HCT116 (cell line): Measurements from ENCODE around the gene SF3A2. TPM values are rescaled to one million over a fixed set of nuclear protein-coding genes. Genes with fewer than 3 reads are reported as not detected.

ENCODE experiments used
- ATAC-seq: fragments of 200-7000 bp; cut with Tn5 transposase; 2 replicates; pipeline ENCODE4 v1.9.1; 2020; ENCODE audit warnings: mild to moderate bottlenecking, moderate library complexity
- BruUV-seq: library from RNA; stranded (reverse); fragments of 400-500 nt; replicated peaks from 2 replicates; lab custom pipeline; 2021; lab: Mats Ljungman, UMichigan
- CTCF ChIA-PET: fragments of 300-600 bp; sonication (Branson Sonifier 250); formaldehyde crosslinking; loops from one replicate; lab custom pipeline; 2021; ENCODE audit warnings: antibody characterized with exemption; lab: Charles Lee
- POLR2A ChIA-PET: fragments of 300-600, 350-600 bp; sonication (Branson Sonifier 250); formaldehyde crosslinking; loops from one replicate; lab custom pipeline; 2021; ENCODE audit warnings: antibody characterized with exemption; lab: Charles Lee
- RAD21 ChIA-PET, 2 experiments: fragments of 300-600 bp; sonication (Branson Sonifier 250); formaldehyde crosslinking; loops; one replicate each; lab custom pipeline; 2023; ENCODE audit warnings: low total read pairs in 2 of 2; ENCODE audit not compliant: uncharacterized antibody in 2 of 2, unreplicated experiment in 2 of 2, low non-redundant PET in 1 of 2; lab: Charles Lee
- DNase-seq: peaks from one replicate; pipeline ENCODE4 v3.0.0-alpha.2; 2010; ENCODE audit warnings: low read depth, low spot score
- H2AFZ ChIP-seq: fragments of 200-600 bp; shearing (Covaris generic), sonication (generic); 2 replicates; pipeline ENCODE4 v1.6.1; 2017; ENCODE audit warnings: low read depth, mixed run types, mixed read lengths, antibody characterized with exemption, low read length; ENCODE audit not compliant: poor library complexity, severe bottlenecking
- H3K27ac ChIP-seq: 2 replicates; pipeline ENCODE4 v1.5.1; 2012; ENCODE audit warnings: low read depth, low read length
- H3K27me3 ChIP-seq: fragments of 200-600 bp; sonication (generic); 2 replicates; pipeline ENCODE4 v1.6.1; 2016; ENCODE audit warnings: mixed run types, low read length, mixed read lengths; ENCODE audit not compliant: insufficient read depth
- H3K36me3 ChIP-seq, 2 experiments: fragments of 200-500 bp in 1 of 2; fragments of 200-600 bp in 1 of 2; sonication (Bioruptor generic) in 1 of 2; sonication (generic) in 1 of 2; 2 replicates each; pipeline versions ENCODE4 v1.5.1 to v1.6.1; 2014 to 2016; ENCODE audit warnings: low read length in 2 of 2, inconsistent platforms in 1 of 2, mixed read lengths in 1 of 2, mixed run types in 1 of 2; ENCODE audit not compliant: insufficient read depth in 2 of 2, control insufficient read depth in 1 of 2
- H3K4me1 ChIP-seq, 2 experiments: fragments of 200-600 bp in 1 of 2; sonication (generic) in 1 of 2; 2 replicates each; pipeline versions ENCODE4 v1.5.1 to v1.6.1; 2012 to 2017; ENCODE audit warnings: low read length in 2 of 2, inconsistent platforms in 1 of 2, mild to moderate bottlenecking in 1 of 2, mixed read lengths in 1 of 2, mixed run types in 1 of 2, moderate library complexity in 1 of 2; ENCODE audit not compliant: insufficient read depth in 2 of 2, control insufficient read depth in 1 of 2
- H3K4me2 ChIP-seq: fragments of 200-600 bp; sonication (generic); 2 replicates; pipeline ENCODE4 v1.6.1; 2017; ENCODE audit warnings: mixed run types, low read length, mixed read lengths
- H3K4me3 ChIP-seq, 2 experiments: fragments of 200-600 bp in 1 of 2; sonication (generic) in 1 of 2; replicated peaks in 1 of 2; 2 replicates each; pipeline ENCODE4 v1.5.1; 2011 to 2016; ENCODE audit warnings: low read length in 2 of 2, control low read depth in 1 of 2, low read depth in 1 of 2, mild to moderate bottlenecking in 1 of 2, mixed read lengths in 1 of 2, mixed run types in 1 of 2
- H3K79me2 ChIP-seq: fragments of 200-600 bp; sonication (generic); 2 replicates; pipeline ENCODE4 v1.6.1; 2017; ENCODE audit warnings: mild to moderate bottlenecking, mixed run types, low read length, moderate library complexity, mixed read lengths; ENCODE audit not compliant: insufficient read depth
- H3K9ac ChIP-seq: fragments of 200-600 bp; sonication (generic); 2 replicates; pipeline ENCODE4 v1.6.1; 2016; ENCODE audit warnings: low read length, mixed read lengths
- H3K9me2 ChIP-seq: fragments of 200-600 bp; sonication (generic), shearing (Covaris generic); 2 replicates; pipeline ENCODE4 v1.6.1; 2017; ENCODE audit warnings: mixed run types, mild to moderate bottlenecking, moderate library complexity; ENCODE audit not compliant: insufficient read depth
- H3K9me3 ChIP-seq, 2 experiments: fragments of 200-500 bp in 1 of 2; fragments of 200-600 bp in 1 of 2; sonication (Bioruptor generic) in 1 of 2; sonication (generic) in 1 of 2; 2 replicates each; pipeline ENCODE4 v1.6.1; 2014 to 2017; ENCODE audit warnings: low read length in 2 of 2, mixed read lengths in 2 of 2, inconsistent platforms in 1 of 2, low read depth in 1 of 2, mild to moderate bottlenecking in 1 of 2, mixed run types in 1 of 2, moderate library complexity in 1 of 2; ENCODE audit not compliant: control insufficient read depth in 1 of 2, insufficient read depth in 1 of 2
- H4K20me1 ChIP-seq: fragments of 200-600 bp; sonication (generic), shearing (Covaris generic); 2 replicates; pipeline ENCODE4 v1.6.1; 2017; ENCODE audit warnings: mixed run types, mild to moderate bottlenecking, moderate library complexity; ENCODE audit not compliant: insufficient read depth
- CEBPB ChIP-seq: IDR thresholded peaks from 2 replicates; pipeline ENCODE4 v1.6.1; 2012; ENCODE audit warnings: low read depth
- EGR1 ChIP-seq: IDR thresholded peaks from 2 replicates; pipeline ENCODE4 v1.6.1; 2012; ENCODE audit warnings: low read depth
- EZH2phosphoT487 ChIP-seq: fragments of 200-600 bp; IDR thresholded peaks from 2 replicates; pipeline ENCODE4 v1.6.1; 2018; ENCODE audit warnings: antibody characterized with exemption, borderline replicate concordance
- FOSL1 ChIP-seq: IDR thresholded peaks from 2 replicates; pipeline ENCODE4 v1.6.1; 2012; ENCODE audit warnings: low read depth
- JUND ChIP-seq: IDR thresholded peaks from 2 replicates; pipeline ENCODE4 v1.6.1; 2012
- MAX ChIP-seq: IDR thresholded peaks from 2 replicates; pipeline ENCODE4 v1.6.1; 2012
- POLR2A ChIP-seq: IDR thresholded peaks from 2 replicates; pipeline ENCODE4 v1.7.0; 2011; ENCODE audit warnings: borderline replicate concordance; ENCODE audit not compliant: insufficient read depth, insufficient read length; ENCODE audit errors: extremely low read depth
- POLR2AphosphoS5 ChIP-seq: IDR thresholded peaks from 2 replicates; pipeline ENCODE4 v1.6.1; 2011; ENCODE audit warnings: mild to moderate bottlenecking, low read depth, low read length, moderate library complexity
- RAD21 ChIP-seq: IDR thresholded peaks from 2 replicates; pipeline ENCODE4 v1.6.1; 2012; ENCODE audit warnings: low read depth, mild to moderate bottlenecking
- SRF ChIP-seq: IDR thresholded peaks from 2 replicates; pipeline ENCODE4 v1.6.1; 2012; ENCODE audit warnings: low read depth
- YY1 ChIP-seq: IDR thresholded peaks from 2 replicates; pipeline ENCODE4 v1.6.1; 2011; ENCODE audit warnings: low read length, low read depth, moderate library complexity, mild to moderate bottlenecking; ENCODE audit not compliant: insufficient replicate concordance; ENCODE audit errors: extremely low read depth
- intact Hi-C: fragments of 100-400 bp; cut with micrococcal nuclease; formaldehyde crosslinking; loops from 2 replicates; pipeline ENCODE4 v1.10.0; 2022
- total RNA-seq: library from RNA; stranded (reverse); gene quantifications from one replicate; pipeline ENCODE4 v1.2.1, GENCODE V29; 2021; ENCODE audit not compliant: unreplicated experiment
- TF ChIP-seq, protein P1 (sequence below): IDR thresholded peaks from 2 replicates; pipeline ENCODE4 v1.6.1; 2012; ENCODE audit warnings: low read depth

The SF3A2 gene
- total RNA-seq, 1 experiment from 2014 or later: 166 TPM

DNA sequence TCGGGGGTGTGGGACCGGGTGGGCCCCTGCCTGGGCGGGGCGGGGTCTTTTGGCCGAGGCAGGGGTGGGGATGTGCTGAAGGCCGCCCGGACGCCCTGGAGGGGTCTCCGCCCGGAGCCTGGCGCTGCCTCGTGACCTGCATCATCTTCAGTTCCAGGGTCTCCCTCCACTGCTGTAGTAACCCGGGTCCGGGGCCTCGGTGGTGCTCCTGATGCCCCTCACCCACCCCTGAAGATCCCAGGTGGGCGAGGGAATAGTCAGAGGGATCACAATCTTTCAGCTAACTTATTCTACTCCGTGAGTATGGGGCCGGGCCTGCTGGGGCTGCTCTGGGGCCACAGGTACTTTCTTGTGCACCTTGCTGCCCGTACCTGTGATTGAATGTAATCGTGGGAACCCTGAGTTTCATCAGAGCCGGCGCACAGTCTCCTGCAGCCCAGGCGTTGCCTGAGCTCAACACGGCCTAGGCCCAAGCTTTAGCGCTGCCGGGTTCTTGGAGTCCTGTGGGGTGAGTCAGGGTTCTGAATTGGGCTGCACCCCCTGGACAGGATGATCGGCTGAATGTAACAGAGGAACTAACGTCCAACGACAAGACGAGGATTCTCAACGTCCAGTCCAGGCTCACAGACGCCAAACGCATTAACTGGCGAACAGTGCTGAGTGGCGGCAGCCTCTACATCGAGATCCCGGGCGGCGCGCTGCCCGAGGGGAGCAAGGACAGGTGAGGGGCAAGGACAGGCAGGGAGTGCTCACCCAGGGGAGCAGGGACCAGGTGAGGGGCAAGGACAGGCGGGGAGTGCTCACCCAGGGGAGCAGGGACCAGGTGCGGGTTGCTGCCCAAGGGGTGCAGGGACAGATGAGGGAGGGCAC, 34.8 kb downstream of the SF3A2 start:
- Histone ChIP-seq H3K4me2 (peak overlapping the region; percentile 76), H3K79me2 (peaks cover 51% of the 10 kb centered on the region), H3K4me3 (peak overlapping the region; percentile 97 to 98), H3K9me3 (no peaks in the 10 kb centered on the region), H3K4me1 (peaks cover 20 to 59% of the 10 kb centered on the region in 2 experiments), H2AFZ (no peak overlapping the region), H4K20me1 (peaks cover 18% of the 10 kb centered on the region; the same call in 1 of the 2 replicates), H3K27me3 (no peaks in the 10 kb centered on the region), H3K36me3 (peaks cover 14 to 28% of the 10 kb centered on the region in 2 experiments; a peak in 2 of 4 replicates), H3K9ac (peak overlapping the region; percentile 99), H3K27ac (peak overlapping the region; percentile 72), H3K9me2 (no peaks in the 10 kb centered on the region)
- BruUV-seq: no TSS peak
- TF ChIP-seq EZH2phosphoT487 (no peak), POLR2AphosphoS5 (peak; percentile 8; the same call in 1 of the 2 replicates), MAX (no peak)
- ChIA-PET CTCF (interaction anchor here (1.6 kb wide), 1 partner anchor 116 kb away, joined by 4 read pairs; no protein-coding TSS in a partner anchor), POLR2A (interaction anchor here (0.9 to 1.1 kb wide), 3 partner anchors 11 to 186 kb away, joined by 3 to 4 read pairs (median 3); no protein-coding TSS in a partner anchor), RAD21 (interaction anchor here in 1 of 2 experiments (1.2 kb wide), 1 partner anchor 115 kb away, joined by 4 read pairs; no protein-coding TSS in a partner anchor)
- ATAC-seq (no peak), DNase-seq (no peak)
- intact Hi-C loops: no loop called here

DNA sequence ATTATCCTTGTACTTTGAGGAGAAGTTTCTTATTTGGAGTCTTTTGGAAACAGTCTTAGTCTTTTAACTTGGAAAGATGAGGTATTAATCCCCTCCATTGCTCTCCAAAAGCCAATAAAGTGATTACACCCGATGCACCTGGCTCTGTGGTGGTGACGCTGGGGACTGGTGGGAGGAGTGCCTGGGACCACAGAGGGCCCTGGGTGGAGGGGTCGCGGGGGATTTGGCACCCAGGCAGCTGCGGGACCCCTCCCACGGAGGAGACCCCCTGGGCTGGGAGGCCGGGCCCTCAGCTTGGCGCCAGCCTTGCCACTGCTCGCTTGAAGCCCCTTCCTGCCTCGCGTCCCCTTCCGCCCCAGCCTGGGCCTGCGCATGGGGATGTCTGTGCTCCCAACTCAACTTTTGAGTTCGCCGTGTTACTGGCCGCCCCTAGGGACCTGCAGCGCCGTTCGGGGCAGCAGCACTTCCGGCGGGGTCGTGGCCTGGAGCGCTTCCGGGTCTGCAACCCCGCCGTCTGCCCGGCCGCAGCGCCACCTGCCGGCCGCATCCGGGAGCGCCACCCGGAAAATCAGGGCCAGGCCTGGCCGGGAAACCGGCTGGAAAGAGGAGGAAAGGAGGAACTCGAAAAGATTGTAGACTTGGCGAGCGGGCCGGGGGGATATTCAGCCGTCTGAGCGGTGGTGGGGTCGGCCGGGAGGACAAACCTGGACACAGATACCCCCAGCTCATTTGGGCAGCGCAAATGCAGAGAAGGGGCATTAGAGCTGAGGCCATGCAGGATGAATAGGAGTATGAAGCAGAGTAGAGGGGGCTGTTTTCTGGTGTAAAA, 36.9 kb downstream of the SF3A2 start:
- Histone ChIP-seq H3K9ac (peak overlapping the region; percentile 52), H3K79me2 (peaks cover 51% of the 10 kb centered on the region), H3K4me3 (peak overlapping the region; percentile 34 to 38), H3K4me1 (peaks cover 11 to 57% of the 10 kb centered on the region in 2 experiments), H3K27ac (peak overlapping the region; percentile 66), H3K9me2 (no peaks in the 10 kb centered on the region), H3K9me3 (no peaks in the 10 kb centered on the region), H3K36me3 (peaks cover 14 to 28% of the 10 kb centered on the region in 2 experiments; a peak in 2 of 4 replicates), H2AFZ (no peak overlapping the region), H3K4me2 (peak overlapping the region; percentile 68), H3K27me3 (no peaks in the 10 kb centered on the region), H4K20me1 (peaks cover 18% of the 10 kb centered on the region; the same call in 1 of the 2 replicates)
- ChIA-PET POLR2A (no interaction called here), RAD21 (no interaction called here), CTCF (interaction anchor here (1.3 to 1.9 kb wide), 2 partner anchors 118 to 338 kb away, joined by 3 to 10 read pairs; no protein-coding TSS in a partner anchor)
- intact Hi-C loops: loop anchor here (1.0 kb wide), 2 partner anchors 37 to 117 kb away; partner anchors contain the start of genes PLEKHJ1 and SF3A2
- no TSS peak for BruUV-seq
- DNase-seq (peak; percentile 59), ATAC-seq (peak; percentile 52)
- TF ChIP-seq POLR2A (no peak), SRF (no peak), EGR1 (peak; percentile 52), MAX (peak; percentile 66; the same call in 1 of the 2 replicates), YY1 (peak; percentile 76), FOSL1 (no peak), RAD21 (peak; percentile 74), JUND (peak; percentile 40), CEBPB (no peak), POLR2AphosphoS5 (peak; percentile 73)
- TF ChIP-seq, protein P1, sequence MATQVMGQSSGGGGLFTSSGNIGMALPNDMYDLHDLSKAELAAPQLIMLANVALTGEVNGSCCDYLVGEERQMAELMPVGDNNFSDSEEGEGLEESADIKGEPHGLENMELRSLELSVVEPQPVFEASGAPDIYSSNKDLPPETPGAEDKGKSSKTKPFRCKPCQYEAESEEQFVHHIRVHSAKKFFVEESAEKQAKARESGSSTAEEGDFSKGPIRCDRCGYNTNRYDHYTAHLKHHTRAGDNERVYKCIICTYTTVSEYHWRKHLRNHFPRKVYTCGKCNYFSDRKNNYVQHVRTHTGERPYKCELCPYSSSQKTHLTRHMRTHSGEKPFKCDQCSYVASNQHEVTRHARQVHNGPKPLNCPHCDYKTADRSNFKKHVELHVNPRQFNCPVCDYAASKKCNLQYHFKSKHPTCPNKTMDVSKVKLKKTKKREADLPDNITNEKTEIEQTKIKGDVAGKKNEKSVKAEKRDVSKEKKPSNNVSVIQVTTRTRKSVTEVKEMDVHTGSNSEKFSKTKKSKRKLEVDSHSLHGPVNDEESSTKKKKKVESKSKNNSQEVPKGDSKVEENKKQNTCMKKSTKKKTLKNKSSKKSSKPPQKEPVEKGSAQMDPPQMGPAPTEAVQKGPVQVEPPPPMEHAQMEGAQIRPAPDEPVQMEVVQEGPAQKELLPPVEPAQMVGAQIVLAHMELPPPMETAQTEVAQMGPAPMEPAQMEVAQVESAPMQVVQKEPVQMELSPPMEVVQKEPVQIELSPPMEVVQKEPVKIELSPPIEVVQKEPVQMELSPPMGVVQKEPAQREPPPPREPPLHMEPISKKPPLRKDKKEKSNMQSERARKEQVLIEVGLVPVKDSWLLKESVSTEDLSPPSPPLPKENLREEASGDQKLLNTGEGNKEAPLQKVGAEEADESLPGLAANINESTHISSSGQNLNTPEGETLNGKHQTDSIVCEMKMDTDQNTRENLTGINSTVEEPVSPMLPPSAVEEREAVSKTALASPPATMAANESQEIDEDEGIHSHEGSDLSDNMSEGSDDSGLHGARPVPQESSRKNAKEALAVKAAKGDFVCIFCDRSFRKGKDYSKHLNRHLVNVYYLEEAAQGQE: no peak
